Tibial nerve (tissue), 4 donors: ENCODE results near the gene SLC14A1.

Source experiments
- EP300 ChIP-seq, 2 donors: sonication (generic); formaldehyde crosslinking; IDR thresholded peaks; one replicate each; pipeline ENCODE4 v1.6.1; 2017; ENCODE audit warnings: antibody characterized with exemption in 2 of 2, mild to moderate bottlenecking in 1 of 2
- POLR2A ChIP-seq, 2 donors: fragments of 450-650 bp; IDR thresholded peaks; one replicate each; pipeline ENCODE4 v1.6.1; 2017; ENCODE audit warnings: antibody characterized with exemption in 2 of 2, mild to moderate bottlenecking in 2 of 2, moderate library complexity in 2 of 2
- TF ChIP-seq, protein P1 (sequence below), 5 experiments: fragments of 200-600 bp in 3 of 5; fragments of 450-650 bp in 2 of 5; sonication (generic) in 3 of 5; IDR thresholded peaks; one replicate each; pipeline ENCODE4 v1.5.1; 2016 to 2019; ENCODE audit warnings: antibody characterized with exemption in 5 of 5, mild to moderate bottlenecking in 3 of 5, moderate library complexity in 2 of 5

DNA sequence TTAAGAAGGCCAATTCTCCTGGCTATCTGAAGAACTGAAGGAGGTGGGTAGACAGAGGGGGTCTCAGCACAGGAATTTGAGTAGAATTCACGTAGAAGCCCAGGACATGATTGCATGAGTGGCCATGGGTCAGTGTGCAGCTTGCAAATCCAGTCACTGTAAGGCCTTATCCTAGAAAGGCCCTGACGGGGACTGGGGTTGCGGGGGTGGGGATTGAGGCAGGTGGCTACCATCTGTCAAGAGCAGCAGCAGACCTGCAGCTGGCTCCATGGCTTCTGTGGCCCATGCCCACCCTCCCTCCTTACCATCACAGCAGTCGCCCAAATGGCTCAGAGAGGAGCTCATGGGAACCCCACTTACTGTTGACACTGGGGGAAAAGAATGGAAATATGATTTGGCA is 34.6 kb upstream of the SLC14A1 start:
- TF ChIP-seq, protein P1, sequence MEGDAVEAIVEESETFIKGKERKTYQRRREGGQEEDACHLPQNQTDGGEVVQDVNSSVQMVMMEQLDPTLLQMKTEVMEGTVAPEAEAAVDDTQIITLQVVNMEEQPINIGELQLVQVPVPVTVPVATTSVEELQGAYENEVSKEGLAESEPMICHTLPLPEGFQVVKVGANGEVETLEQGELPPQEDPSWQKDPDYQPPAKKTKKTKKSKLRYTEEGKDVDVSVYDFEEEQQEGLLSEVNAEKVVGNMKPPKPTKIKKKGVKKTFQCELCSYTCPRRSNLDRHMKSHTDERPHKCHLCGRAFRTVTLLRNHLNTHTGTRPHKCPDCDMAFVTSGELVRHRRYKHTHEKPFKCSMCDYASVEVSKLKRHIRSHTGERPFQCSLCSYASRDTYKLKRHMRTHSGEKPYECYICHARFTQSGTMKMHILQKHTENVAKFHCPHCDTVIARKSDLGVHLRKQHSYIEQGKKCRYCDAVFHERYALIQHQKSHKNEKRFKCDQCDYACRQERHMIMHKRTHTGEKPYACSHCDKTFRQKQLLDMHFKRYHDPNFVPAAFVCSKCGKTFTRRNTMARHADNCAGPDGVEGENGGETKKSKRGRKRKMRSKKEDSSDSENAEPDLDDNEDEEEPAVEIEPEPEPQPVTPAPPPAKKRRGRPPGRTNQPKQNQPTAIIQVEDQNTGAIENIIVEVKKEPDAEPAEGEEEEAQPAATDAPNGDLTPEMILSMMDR (IDR thresholded peaks at IDR 0.05): no peak
- TF ChIP-seq EP300 (IDR thresholded peaks at IDR 0.05): no peak
- no peak for TF ChIP-seq POLR2A (IDR thresholded peaks at IDR 0.05)
